ENCODE measurements around the gene PDLIM1.
"Not testable (repeated sequence)": the region's sequence is repeated elsewhere in the genome, so short reads cannot be mapped to it uniquely, and the experiment has no call there.

Gene PDLIM1

GRCh38 chr10:95209509-95210127 lies 81.2 kb downstream of the PDLIM1 start:
- peak overlapping the region; percentile 0 for H3K9ac ChIP-seq (ENCODE audit: low read depth, low read length)
- H3K36me3 ChIP-seq (ENCODE audit: control insufficient read depth, insufficient read depth, low read length) = peaks cover 4% of the 10 kb centered on the region
- no peak overlapping the region for H3K4me3 ChIP-seq (ENCODE audit: low read depth, low read length)
- no peaks in the 10 kb centered on the region for H3K9me3 ChIP-seq (ENCODE audit: control insufficient read depth, insufficient read depth, low read length)
- H3K4me1 ChIP-seq (ENCODE audit: control insufficient read depth, insufficient read depth, low read length) = peaks cover 3% of the 10 kb centered on the region
- no peaks in the 10 kb centered on the region for H3K27me3 ChIP-seq (ENCODE audit: control insufficient read depth, insufficient read depth, low read length)

- no peak overlapping the region for H3K4me3 ChIP-seq (ENCODE audit: low read depth, low read length)
- peak overlapping the region; percentile 0 for H3K9ac ChIP-seq (ENCODE audit: low read depth, low read length)
- H3K27me3 ChIP-seq (ENCODE audit: control insufficient read depth, insufficient read depth, low read length) = no peaks in the 10 kb centered on the region
- H3K36me3 ChIP-seq (ENCODE audit: control insufficient read depth, insufficient read depth, low read length) = peaks cover 4% of the 10 kb centered on the region
- no peaks in the 10 kb centered on the region for H3K9me3 ChIP-seq (ENCODE audit: control insufficient read depth, insufficient read depth, low read length)
- peaks cover 3% of the 10 kb centered on the region for H3K4me1 ChIP-seq (ENCODE audit: control insufficient read depth, insufficient read depth, low read length)
Observed at GRCh38 chr10:95208702-95209391, 82.0 kb downstream of the PDLIM1 start.

- H3K9me3 ChIP-seq (ENCODE audit: control insufficient read depth, insufficient read depth, low read length); H3K9ac ChIP-seq (ENCODE audit: low read depth, low read length); H3K4me1 ChIP-seq (ENCODE audit: control insufficient read depth, insufficient read depth, low read length); H3K4me3 ChIP-seq (ENCODE audit: low read depth, low read length); H3K36me3 ChIP-seq (ENCODE audit: control insufficient read depth, insufficient read depth, low read length); H3K27me3 ChIP-seq (ENCODE audit: control insufficient read depth, insufficient read depth, low read length): not testable (repeated sequence)
Observed at GRCh38 chr10:95202865-95203264, 87.9 kb downstream of the PDLIM1 start.

- H3K4me1 ChIP-seq (ENCODE audit: control insufficient read depth, insufficient read depth, low read length) = no peaks in the 10 kb centered on the region
- H3K9me3 ChIP-seq (ENCODE audit: control insufficient read depth, insufficient read depth, low read length) = no peaks in the 10 kb centered on the region
- no peak overlapping the region for H3K4me3 ChIP-seq (ENCODE audit: low read depth, low read length)
- no peaks in the 10 kb centered on the region for H3K27me3 ChIP-seq (ENCODE audit: control insufficient read depth, insufficient read depth, low read length)
- no peak overlapping the region for H3K9ac ChIP-seq (ENCODE audit: low read depth, low read length)
- H3K36me3 ChIP-seq (ENCODE audit: control insufficient read depth, insufficient read depth, low read length) = peaks cover 4% of the 10 kb centered on the region
Observed at GRCh38 chr10:95201736-95202135, 89.1 kb downstream of the PDLIM1 start.

GRCh38 chr10:95196046-95196445 lies 94.8 kb downstream of the PDLIM1 start:
- Histone ChIP-seq H3K9ac (ENCODE audit: low read depth, low read length) (no peak overlapping the region), H3K9me3 (ENCODE audit: control insufficient read depth, insufficient read depth, low read length) (no peaks in the 10 kb centered on the region), H3K27me3 (ENCODE audit: control insufficient read depth, insufficient read depth, low read length) (no peaks in the 10 kb centered on the region), H3K4me3 (ENCODE audit: low read depth, low read length) (no peak overlapping the region), H3K36me3 (ENCODE audit: control insufficient read depth, insufficient read depth, low read length) (no peaks in the 10 kb centered on the region), H3K4me1 (ENCODE audit: control insufficient read depth, insufficient read depth, low read length) (no peaks in the 10 kb centered on the region)

GRCh38 chr10:95193944-95194343 lies 96.9 kb downstream of the PDLIM1 start, which contains the start of gene ACSM6:
Gene ACSM6, plus strand, starts transcription at chr10:95194238. Its CDS starts 248 bp downstream, at chr10:95194486.
- Histone ChIP-seq H3K9ac (ENCODE audit: low read depth, low read length) (no peak within 1 kb of the TSS), H3K27me3 (ENCODE audit: control insufficient read depth, insufficient read depth, low read length) (no peaks in the 10 kb centered on the region), H3K36me3 (ENCODE audit: control insufficient read depth, insufficient read depth, low read length) (no peaks in the 10 kb centered on the region), H3K4me1 (ENCODE audit: control insufficient read depth, insufficient read depth, low read length) (no peaks in the 10 kb centered on the region), H3K9me3 (ENCODE audit: control insufficient read depth, insufficient read depth, low read length) (no peaks in the 10 kb centered on the region), H3K4me3 (ENCODE audit: low read depth, low read length) (no peak within 1 kb of the TSS)

GRCh38 chr10:95188593-95188992 lies 102.2 kb downstream of the PDLIM1 start:
- Histone ChIP-seq H3K4me1 (ENCODE audit: control insufficient read depth, insufficient read depth, low read length) (no peaks in the 10 kb centered on the region), H3K4me3 (ENCODE audit: low read depth, low read length) (no peak overlapping the region), H3K9ac (ENCODE audit: low read depth, low read length) (no peak overlapping the region)

GRCh38 chr10:95187617-95188016 lies 103.2 kb downstream of the PDLIM1 start:
- Histone ChIP-seq H3K9me3 (ENCODE audit: control insufficient read depth, insufficient read depth, low read length) (no peaks in the 10 kb centered on the region), H3K4me1 (ENCODE audit: control insufficient read depth, insufficient read depth, low read length) (no peaks in the 10 kb centered on the region), H3K4me3 (ENCODE audit: low read depth, low read length) (no peak overlapping the region), H3K9ac (ENCODE audit: low read depth, low read length) (no peak overlapping the region), H3K27me3 (ENCODE audit: control insufficient read depth, insufficient read depth, low read length) (no peaks in the 10 kb centered on the region), H3K36me3 (ENCODE audit: control insufficient read depth, insufficient read depth, low read length) (no peaks in the 10 kb centered on the region)

More at GRCh38 chr10:95188593-95188992, 102.2 kb downstream of the PDLIM1 start:
- Histone ChIP-seq H3K27me3 (ENCODE audit: control insufficient read depth, insufficient read depth, low read length) (no peaks in the 10 kb centered on the region), H3K36me3 (ENCODE audit: control insufficient read depth, insufficient read depth, low read length) (no peaks in the 10 kb centered on the region), H3K9me3 (ENCODE audit: control insufficient read depth, insufficient read depth, low read length) (no peaks in the 10 kb centered on the region)
